SK-N-SH treated with all-trans-retinoic acid at 6 μM for 48 hours (cell line): ENCODE measurements around the gene OSBPL5.

Experiments used
- OSR1 ChIP-seq: fragments of 250-450 bp; sonication (Bioruptor Pico); IDR thresholded peaks from 2 replicates; pipeline ENCODE4 v1.8.0; 2022; ENCODE audit warnings: moderate library complexity, mild to moderate bottlenecking, inconsistent platforms
- SNAI2 ChIP-seq: fragments of 250-450 bp; sonication (Bioruptor Pico); IDR thresholded peaks from 2 replicates; pipeline ENCODE4 v1.5.0; 2020; ENCODE audit warnings: mild to moderate bottlenecking, moderate library complexity
- ZFP3 ChIP-seq: fragments of 250-450 bp; sonication (Bioruptor Pico); IDR thresholded peaks from 2 replicates; pipeline ENCODE4 v1.5.0; 2020; ENCODE audit warnings: mild to moderate bottlenecking, moderate library complexity
- ZNF70 ChIP-seq: fragments of 450-650 bp; formaldehyde crosslinking; IDR thresholded peaks from 2 replicates; pipeline ENCODE4 v1.5.0; 2020; ENCODE audit warnings: mild to moderate bottlenecking, moderate library complexity
- TF ChIP-seq, protein P1 (sequence below): fragments of 250-450 bp; sonication (Bioruptor Pico); IDR thresholded peaks from 2 replicates; pipeline ENCODE4 v1.8.0; 2020; ENCODE audit warnings: mild to moderate bottlenecking, moderate library complexity, borderline replicate concordance

DNA sequence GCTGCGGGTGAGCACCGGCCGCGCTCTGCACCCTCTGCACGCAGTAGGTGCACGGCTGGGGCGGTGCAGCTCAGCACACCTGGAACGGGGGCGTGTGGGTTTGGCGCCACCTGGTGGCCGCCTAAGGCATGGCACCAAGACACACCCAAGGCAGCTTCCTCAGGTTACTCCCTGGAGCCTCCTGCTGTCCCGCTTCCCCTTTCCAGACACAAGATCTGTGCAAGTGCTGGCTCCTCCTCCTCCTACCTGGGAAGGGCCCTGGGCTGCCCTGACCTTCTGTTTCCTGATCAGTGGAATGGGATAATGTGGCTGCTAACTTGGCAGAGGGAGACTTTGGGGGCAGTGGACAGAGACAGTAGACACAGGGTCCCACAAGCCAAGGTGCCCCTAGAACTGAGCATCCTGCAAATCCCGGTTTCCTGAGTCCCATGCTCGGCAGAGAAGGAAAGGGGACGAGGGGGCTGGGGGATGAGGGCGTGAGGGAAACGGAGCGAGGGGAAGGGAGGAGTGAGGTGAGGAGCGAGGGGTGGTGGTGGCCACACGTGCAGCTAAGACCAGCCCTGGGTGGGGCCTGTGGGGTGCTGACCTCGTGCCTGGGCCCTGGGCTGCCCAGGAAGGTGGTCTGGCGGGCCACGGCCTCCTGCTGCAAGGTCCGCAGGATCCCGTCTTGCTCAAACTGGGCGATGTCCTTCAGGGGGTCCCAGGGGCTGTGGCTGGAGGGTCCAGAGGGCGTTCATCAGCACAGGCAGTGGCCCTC, 73.1 kb downstream of the OSBPL5 start:
- TF ChIP-seq ZFP3 (CRISPR knock-in tag) = no peak
- no peak for TF ChIP-seq OSR1 (CRISPR knock-in tag)
- no peak for TF ChIP-seq SNAI2 (CRISPR knock-in tag)
- TF ChIP-seq, protein P1, sequence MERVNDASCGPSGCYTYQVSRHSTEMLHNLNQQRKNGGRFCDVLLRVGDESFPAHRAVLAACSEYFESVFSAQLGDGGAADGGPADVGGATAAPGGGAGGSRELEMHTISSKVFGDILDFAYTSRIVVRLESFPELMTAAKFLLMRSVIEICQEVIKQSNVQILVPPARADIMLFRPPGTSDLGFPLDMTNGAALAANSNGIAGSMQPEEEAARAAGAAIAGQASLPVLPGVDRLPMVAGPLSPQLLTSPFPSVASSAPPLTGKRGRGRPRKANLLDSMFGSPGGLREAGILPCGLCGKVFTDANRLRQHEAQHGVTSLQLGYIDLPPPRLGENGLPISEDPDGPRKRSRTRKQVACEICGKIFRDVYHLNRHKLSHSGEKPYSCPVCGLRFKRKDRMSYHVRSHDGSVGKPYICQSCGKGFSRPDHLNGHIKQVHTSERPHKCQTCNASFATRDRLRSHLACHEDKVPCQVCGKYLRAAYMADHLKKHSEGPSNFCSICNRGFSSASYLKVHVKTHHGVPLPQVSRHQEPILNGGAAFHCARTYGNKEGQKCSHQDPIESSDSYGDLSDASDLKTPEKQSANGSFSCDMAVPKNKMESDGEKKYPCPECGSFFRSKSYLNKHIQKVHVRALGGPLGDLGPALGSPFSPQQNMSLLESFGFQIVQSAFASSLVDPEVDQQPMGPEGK (CRISPR knock-in tag) = no peak
- no peak for TF ChIP-seq ZNF70 (CRISPR knock-in tag)
